ENCODE measurements around the gene PCDHGA1.
A peak's percentile ranks its signal among the peaks of the same experiment; 100 is the strongest.

Gene PCDHGA1

DNA sequence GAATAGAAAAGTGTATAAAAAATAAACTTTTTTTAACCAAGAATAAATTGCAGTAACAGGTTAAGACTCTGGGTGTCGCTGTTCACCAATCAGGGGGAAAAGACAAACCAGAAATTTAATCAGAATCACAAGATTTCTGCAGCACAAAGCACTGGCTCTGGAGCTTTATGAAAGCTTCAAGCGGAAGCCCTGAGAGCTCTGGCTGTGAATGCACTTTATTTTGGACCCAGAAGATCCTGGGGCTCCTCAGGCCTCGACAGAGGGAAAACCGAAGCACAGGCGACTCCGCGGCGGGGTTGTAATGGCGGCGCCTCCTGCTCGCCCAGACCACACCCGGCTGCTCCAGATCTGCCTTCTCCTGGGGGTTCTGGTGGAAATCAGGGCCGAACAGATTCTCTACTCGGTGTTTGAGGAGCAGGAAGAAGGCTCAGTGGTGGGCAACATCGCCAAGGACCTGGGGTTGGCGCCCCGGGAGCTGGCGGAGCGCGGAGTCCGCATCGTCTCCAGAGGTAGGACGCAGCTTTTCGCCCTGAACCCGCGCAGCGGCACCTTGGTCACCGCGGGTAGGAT, 24.7 kb downstream of the PCDHGA1 start, which contains the start of gene PCDHGA4:
Gene PCDHGA4 (plus strand): TSS at position 122 of the 570 bp plus-strand sequence. CDS start 87 bp downstream, at position 209.
- TF ChIP-seq, protein P1, sequence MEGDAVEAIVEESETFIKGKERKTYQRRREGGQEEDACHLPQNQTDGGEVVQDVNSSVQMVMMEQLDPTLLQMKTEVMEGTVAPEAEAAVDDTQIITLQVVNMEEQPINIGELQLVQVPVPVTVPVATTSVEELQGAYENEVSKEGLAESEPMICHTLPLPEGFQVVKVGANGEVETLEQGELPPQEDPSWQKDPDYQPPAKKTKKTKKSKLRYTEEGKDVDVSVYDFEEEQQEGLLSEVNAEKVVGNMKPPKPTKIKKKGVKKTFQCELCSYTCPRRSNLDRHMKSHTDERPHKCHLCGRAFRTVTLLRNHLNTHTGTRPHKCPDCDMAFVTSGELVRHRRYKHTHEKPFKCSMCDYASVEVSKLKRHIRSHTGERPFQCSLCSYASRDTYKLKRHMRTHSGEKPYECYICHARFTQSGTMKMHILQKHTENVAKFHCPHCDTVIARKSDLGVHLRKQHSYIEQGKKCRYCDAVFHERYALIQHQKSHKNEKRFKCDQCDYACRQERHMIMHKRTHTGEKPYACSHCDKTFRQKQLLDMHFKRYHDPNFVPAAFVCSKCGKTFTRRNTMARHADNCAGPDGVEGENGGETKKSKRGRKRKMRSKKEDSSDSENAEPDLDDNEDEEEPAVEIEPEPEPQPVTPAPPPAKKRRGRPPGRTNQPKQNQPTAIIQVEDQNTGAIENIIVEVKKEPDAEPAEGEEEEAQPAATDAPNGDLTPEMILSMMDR (IDR thresholded peaks at IDR 0.05; ENCODE audit: extremely low read depth, missing control alignments) = peak; percentile 13
- DNase-seq (ENCODE audit: low spot score) = no peak

- DNase-seq (ENCODE audit: low spot score) = no peak
- TF ChIP-seq, protein P1 (IDR thresholded peaks at IDR 0.05; ENCODE audit: extremely low read depth, missing control alignments) = no peak
Measured at GRCh38 chr5:141355641-141356040, 25.3 kb downstream of the PCDHGA1 start.

- no peak for DNase-seq (ENCODE audit: low spot score)
- TF ChIP-seq, protein P1 (IDR thresholded peaks at IDR 0.05; ENCODE audit: extremely low read depth, missing control alignments) = no peak
Measured at GRCh38 chr5:141356133-141356532, 25.8 kb downstream of the PCDHGA1 start.

DNA sequence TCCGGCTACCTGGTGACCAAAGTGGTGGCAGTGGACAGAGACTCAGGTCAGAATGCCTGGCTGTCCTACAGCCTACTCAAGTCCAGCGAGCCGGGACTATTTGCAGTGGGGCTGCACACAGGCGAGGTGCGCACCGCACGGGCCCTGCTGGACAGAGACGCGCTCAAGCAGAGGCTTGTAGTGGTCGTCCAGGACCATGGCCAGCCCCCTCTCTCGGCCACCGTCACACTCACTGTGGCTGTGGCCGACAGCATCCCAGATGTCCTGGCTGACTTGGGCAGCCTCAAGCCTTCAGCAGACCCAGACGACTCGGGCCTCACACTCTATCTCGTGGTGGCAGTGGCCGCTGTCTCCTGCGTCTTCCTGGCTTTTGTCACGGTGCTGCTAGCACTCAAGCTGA, 26.6 kb downstream of the PCDHGA1 start:
- no peak for DNase-seq (ENCODE audit: low spot score)
- TF ChIP-seq, protein P1 (IDR thresholded peaks at IDR 0.05; ENCODE audit: extremely low read depth, missing control alignments) = no peak

GRCh38 chr5:141359790-141360426, 29.6 kb downstream of the PCDHGA1 start, which contains the start of gene PCDHGB2:
PCDHGB2 (plus strand) TSS chr5:141359994; CDS start chr5:141360136, 142 bp downstream.
- peak; percentile 65 for DNase-seq (ENCODE audit: low spot score)

DNA sequence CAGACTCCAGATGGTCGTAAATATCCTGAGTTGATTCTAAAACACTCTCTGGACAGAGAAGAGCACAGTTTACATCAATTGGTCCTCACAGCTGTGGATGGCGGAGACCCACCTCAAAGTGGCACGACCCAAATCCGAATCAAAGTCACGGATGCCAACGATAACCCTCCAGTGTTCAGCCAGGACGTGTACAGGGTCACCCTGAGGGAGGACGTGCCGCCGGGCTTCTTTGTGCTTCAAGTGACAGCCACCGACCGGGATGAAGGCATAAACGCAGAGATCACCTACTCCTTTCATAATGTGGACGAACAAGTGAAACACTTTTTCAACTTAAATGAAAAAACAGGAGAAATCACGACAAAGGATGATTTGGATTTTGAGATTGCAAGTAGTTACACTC, 30.4 kb downstream of the PCDHGA1 start:
- TF ChIP-seq, protein P1 (IDR thresholded peaks at IDR 0.05; ENCODE audit: extremely low read depth, missing control alignments) = no peak

More at GRCh38 chr5:141359790-141360426, 29.6 kb downstream of the PCDHGA1 start, which contains the start of gene PCDHGB2:
- TF ChIP-seq, protein P1 (IDR thresholded peaks at IDR 0.05; ENCODE audit: extremely low read depth, missing control alignments) = no peak

GRCh38 chr5:141362719-141363118, 32.4 kb downstream of the PCDHGA1 start:
- no peak for DNase-seq (ENCODE audit: low spot score)
- TF ChIP-seq, protein P1 (IDR thresholded peaks at IDR 0.05; ENCODE audit: extremely low read depth, missing control alignments) = no peak

More for the DNA sequence above, 30.4 kb downstream of the PCDHGA1 start:
- DNase-seq (ENCODE audit: low spot score) = no peak

All from GM20000 (cell line).